Activated naive CD4-positive, alpha-beta T cell treated with anti-CD3 and anti-CD28 coated beads, Interleukin-2, amount 10 ng/mL, durations not matched to agents 7 days and 5 days (primary cell): ENCODE data around the gene MYL12A.

Experiments used
- CTCF ChIA-PET: fragments of 350-600 bp; sonication (Branson Sonifier 250); formaldehyde crosslinking; loops from one replicate; lab custom pipeline; 2021; ENCODE audit warnings: antibody characterized with exemption; lab: Charles Lee
- DNase-seq: peaks from one replicate; pipeline ENCODE4 v3.0.0-alpha.2; 2020
- H3K27ac Mint-ChIP-seq: one replicate; pipeline ENCODE4 v1.8.0; 2021; ENCODE audit warnings: mild to moderate bottlenecking, moderate library complexity, mixed read lengths
- H3K27me3 Mint-ChIP-seq: one replicate; pipeline ENCODE4 v1.8.0; 2021; ENCODE audit warnings: mild to moderate bottlenecking, mixed read lengths
- H3K36me3 Mint-ChIP-seq: one replicate; pipeline ENCODE4 v1.8.0; 2021; ENCODE audit warnings: mixed read lengths
- H3K4me1 Mint-ChIP-seq: one replicate; pipeline ENCODE4 v1.8.0; 2021; ENCODE audit warnings: mixed read lengths
- H3K4me3 Mint-ChIP-seq: one replicate; pipeline ENCODE4 v1.8.0; 2021; ENCODE audit warnings: mild to moderate bottlenecking, moderate library complexity, mixed read lengths
- H3K9me3 Mint-ChIP-seq: one replicate; pipeline ENCODE4 v1.8.0; 2021; ENCODE audit warnings: mixed read lengths

The MYL12A gene

DNA sequence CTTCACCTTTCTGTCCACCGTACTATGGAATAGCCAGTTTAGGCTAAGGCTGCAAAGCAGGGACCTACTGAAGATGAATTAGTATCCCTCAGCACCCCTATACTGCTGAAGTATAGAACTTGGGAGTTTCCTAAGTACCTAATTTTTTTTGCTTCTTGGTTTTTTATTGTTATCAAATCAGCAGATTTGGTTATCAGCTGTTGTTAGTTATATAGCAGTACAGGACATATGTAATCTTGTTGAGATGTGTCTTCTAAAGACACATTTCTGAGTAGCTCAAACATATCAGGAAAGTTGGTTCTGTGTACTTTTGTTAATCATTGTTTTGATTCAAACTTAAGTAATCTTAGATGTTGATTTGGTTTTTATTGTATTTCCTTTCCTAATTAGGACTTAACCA, 5.2 kb downstream of the MYL12A start:
- Mint-ChIP-seq H3K4me3 (peak overlapping the region; percentile 56), H3K36me3 (peaks cover 78% of the 10 kb centered on the region), H3K9me3 (no peaks in the 10 kb centered on the region), H3K4me1 (peaks cover 67% of the 10 kb centered on the region), H3K27me3 (no peaks in the 10 kb centered on the region), H3K27ac (peak overlapping the region; percentile 28)
- no peak for DNase-seq
- CTCF ChIA-PET = interaction anchor here (1.3 kb wide), 1 partner anchor 414 kb away, joined by 4 read pairs; no protein-coding TSS in a partner anchor

GRCh38 chr18:3254725-3255124, 7.1 kb downstream of the MYL12A start:
- H3K9me3 Mint-ChIP-seq = no peaks in the 10 kb centered on the region
- peak overlapping the region; percentile 22 for H3K27ac Mint-ChIP-seq
- CTCF ChIA-PET = no interaction called here
- peaks cover 80% of the 10 kb centered on the region for H3K36me3 Mint-ChIP-seq
- H3K27me3 Mint-ChIP-seq = no peaks in the 10 kb centered on the region
- peaks cover 86% of the 10 kb centered on the region for H3K4me1 Mint-ChIP-seq
- no peak for DNase-seq
- H3K4me3 Mint-ChIP-seq = no peak overlapping the region

DNA sequence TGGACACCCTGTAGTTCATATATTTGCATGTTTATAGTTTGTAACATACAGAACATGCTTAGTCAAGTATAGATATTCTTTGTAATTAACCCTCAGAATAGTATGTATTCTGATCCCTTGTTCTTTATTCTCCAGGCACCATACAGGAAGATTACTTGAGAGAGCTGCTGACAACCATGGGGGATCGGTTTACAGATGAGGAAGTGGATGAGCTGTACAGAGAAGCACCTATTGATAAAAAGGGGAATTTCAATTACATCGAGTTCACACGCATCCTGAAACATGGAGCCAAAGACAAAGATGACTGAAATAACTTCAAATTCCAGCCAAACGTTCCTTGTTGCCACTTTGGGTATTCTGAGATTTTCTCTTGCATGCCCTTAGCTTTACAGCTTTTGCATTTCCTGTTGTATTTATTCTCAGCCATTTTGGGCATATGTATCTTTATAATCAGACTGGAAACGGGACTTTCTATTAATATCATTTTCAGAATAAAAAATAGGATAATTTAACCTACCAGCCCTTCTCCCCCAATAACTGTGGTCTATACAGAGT, 8.1 kb downstream of the MYL12A start:
- H3K27me3 Mint-ChIP-seq = no peaks in the 10 kb centered on the region
- no peak overlapping the region for H3K4me3 Mint-ChIP-seq
- H3K27ac Mint-ChIP-seq = peak overlapping the region; percentile 22
- H3K36me3 Mint-ChIP-seq = peaks cover 72% of the 10 kb centered on the region
- H3K4me1 Mint-ChIP-seq = peaks cover 91% of the 10 kb centered on the region
- CTCF ChIA-PET = interaction anchor here (0.9 kb wide), 1 partner anchor 410 kb away, joined by 3 read pairs; no protein-coding TSS in a partner anchor
- no peaks in the 10 kb centered on the region for H3K9me3 Mint-ChIP-seq
- DNase-seq = no peak

GRCh38 chr18:3256693-3257626, 9.4 kb downstream of the MYL12A start:
- peak overlapping the region; percentile 69 for H3K27ac Mint-ChIP-seq
- H3K4me3 Mint-ChIP-seq = no peak overlapping the region
- no peaks in the 10 kb centered on the region for H3K27me3 Mint-ChIP-seq
- H3K36me3 Mint-ChIP-seq = peaks cover 73% of the 10 kb centered on the region
- H3K9me3 Mint-ChIP-seq = no peaks in the 10 kb centered on the region
- CTCF ChIA-PET = interaction anchor here (0.9 kb wide), 1 partner anchor 409 kb away, joined by 3 read pairs; no protein-coding TSS in a partner anchor
- no peak for DNase-seq
- peaks cover 89% of the 10 kb centered on the region for H3K4me1 Mint-ChIP-seq

- Mint-ChIP-seq H3K27me3 (no peaks in the 10 kb centered on the region), H3K36me3 (peaks cover 70% of the 10 kb centered on the region), H3K9me3 (no peaks in the 10 kb centered on the region), H3K27ac (peak overlapping the region; percentile 69), H3K4me3 (no peak overlapping the region), H3K4me1 (peaks cover 84% of the 10 kb centered on the region)
- no peak for DNase-seq
- CTCF ChIA-PET = no interaction called here
Measured at GRCh38 chr18:3257627-3258120, 10.1 kb downstream of the MYL12A start.

GRCh38 chr18:3260995-3261372, 13.4 kb downstream of the MYL12A start:
- peaks cover 83% of the 10 kb centered on the region for H3K4me1 Mint-ChIP-seq
- no peaks in the 10 kb centered on the region for H3K9me3 Mint-ChIP-seq
- no peak for DNase-seq
- H3K4me3 Mint-ChIP-seq = peak overlapping the region; percentile 91
- H3K36me3 Mint-ChIP-seq = peaks cover 69% of the 10 kb centered on the region
- H3K27ac Mint-ChIP-seq = peak overlapping the region; percentile 99
- CTCF ChIA-PET = interaction anchor here (1.0 to 1.5 kb wide), 2 partner anchors 12 to 13 kb away, joined by 3 to 5 read pairs; partner anchors contain the start of gene MYL12A
- H3K27me3 Mint-ChIP-seq = no peaks in the 10 kb centered on the region

DNA sequence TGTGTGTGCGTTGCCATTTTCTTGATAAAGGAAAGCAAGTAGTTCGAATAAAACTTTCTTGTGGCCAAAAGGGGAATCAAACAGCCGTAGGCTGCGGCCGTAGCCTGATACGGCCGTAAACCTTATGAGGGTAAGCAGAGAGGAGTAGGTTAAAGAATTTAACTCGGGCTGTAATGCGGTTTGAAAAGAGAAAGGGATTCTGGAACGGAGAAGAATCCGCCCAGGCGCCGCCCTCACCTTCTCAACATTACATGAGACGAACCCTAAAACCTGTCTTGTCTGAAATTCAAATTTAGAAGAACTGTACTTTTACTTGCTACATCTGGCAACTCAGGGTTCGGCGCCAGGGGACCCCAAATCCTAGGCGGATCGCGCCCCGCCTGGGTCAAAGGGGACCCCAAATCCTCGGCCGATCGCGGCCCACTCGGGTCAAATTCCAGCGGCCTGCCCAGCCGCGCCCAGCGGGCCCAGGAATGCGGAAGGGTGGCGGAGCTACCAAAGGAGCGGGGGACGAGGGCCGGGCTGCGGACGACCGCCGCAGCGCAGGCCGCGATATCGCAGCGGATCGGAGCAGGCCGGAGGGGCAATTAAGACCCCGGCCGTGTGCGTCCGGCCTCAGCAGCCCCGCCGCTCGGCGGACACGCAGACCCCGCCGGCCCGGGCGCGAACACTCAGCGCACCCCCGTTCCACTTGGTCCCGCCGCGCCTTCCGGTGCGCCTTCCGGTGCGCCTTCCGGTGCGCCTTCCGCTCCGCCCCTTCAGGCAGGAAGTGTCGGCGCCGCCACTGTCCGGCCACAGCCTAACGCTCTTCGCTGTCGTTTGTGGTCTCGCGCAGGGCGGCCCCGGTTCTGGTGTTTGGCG, 14.0 kb downstream of the MYL12A start, which contains the start of gene MYL12B:
Gene MYL12B, plus strand, starts transcription at position 761 of the 861 bp plus-strand sequence. CDS start 10,766 bp downstream, outside the sequence.
- DNase-seq = peak; percentile 87
- Mint-ChIP-seq H3K4me3 (peak within 1 kb of the TSS; percentile 91), H3K27ac (peak within 1 kb of the TSS; percentile 99), H3K4me1 (peaks cover 85% of the 10 kb centered on the region), H3K36me3 (peaks cover 68% of the 10 kb centered on the region), H3K9me3 (no peaks in the 10 kb centered on the region), H3K27me3 (no peaks in the 10 kb centered on the region)
- CTCF ChIA-PET = interaction anchor here (1.0 kb wide), 1 partner anchor 12 kb away, joined by 3 read pairs; no protein-coding TSS in a partner anchor

GRCh38 chr18:3262234-3263131, 14.9 kb downstream of the MYL12A start:
- DNase-seq = peak; percentile 58
- no peaks in the 10 kb centered on the region for H3K9me3 Mint-ChIP-seq
- CTCF ChIA-PET = interaction anchor here (2.5 kb wide), 1 partner anchor 16 kb away, joined by 11 read pairs; the partner anchor contains the start of gene MYL12A
- peaks cover 62% of the 10 kb centered on the region for H3K36me3 Mint-ChIP-seq
- peak overlapping the region; percentile 91 for H3K4me3 Mint-ChIP-seq
- H3K27me3 Mint-ChIP-seq = no peaks in the 10 kb centered on the region
- peak overlapping the region; percentile 99 for H3K27ac Mint-ChIP-seq
- H3K4me1 Mint-ChIP-seq = peaks cover 85% of the 10 kb centered on the region

DNA sequence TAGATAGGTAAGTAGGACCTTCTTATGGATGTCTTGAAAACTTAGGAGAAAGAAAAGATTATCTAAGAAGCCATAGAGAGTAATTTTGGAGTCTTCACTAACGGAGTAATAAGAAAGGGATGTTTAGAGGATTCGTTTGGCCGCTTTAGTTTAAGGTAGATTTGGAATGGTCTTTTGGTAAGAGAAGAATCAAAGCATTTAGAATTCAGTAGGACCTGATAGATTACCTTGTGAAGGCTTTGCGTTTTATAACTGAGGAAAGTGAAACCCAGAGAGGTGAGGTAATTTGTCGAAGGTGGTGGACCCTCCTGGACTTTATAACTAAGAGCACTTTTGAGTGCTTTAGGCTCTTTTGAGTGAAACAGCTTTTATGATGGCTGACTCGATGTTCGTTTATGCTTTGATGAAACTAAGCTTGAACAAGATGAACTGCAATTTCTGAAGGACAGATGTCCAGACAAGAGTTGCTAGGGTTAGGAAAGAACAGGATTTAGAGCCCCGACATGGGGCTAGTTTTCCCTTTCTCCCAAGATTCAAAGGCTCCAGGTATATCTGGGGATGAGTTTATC, 15.6 kb downstream of the MYL12A start:
- H3K36me3 Mint-ChIP-seq = peaks cover 56% of the 10 kb centered on the region
- peak overlapping the region; percentile 91 for H3K4me3 Mint-ChIP-seq
- no peaks in the 10 kb centered on the region for H3K9me3 Mint-ChIP-seq
- DNase-seq = no peak
- CTCF ChIA-PET = interaction anchor here (1.1 to 2.5 kb wide), 5 partner anchors 17 to 403 kb away, joined by 3 to 11 read pairs (median 6); partner anchors contain the start of gene MYL12A
- peaks cover 82% of the 10 kb centered on the region for H3K4me1 Mint-ChIP-seq
- peak overlapping the region; percentile 88 for H3K27ac Mint-ChIP-seq
- no peaks in the 10 kb centered on the region for H3K27me3 Mint-ChIP-seq

GRCh38 chr18:3264362-3264761, 16.8 kb downstream of the MYL12A start:
- Mint-ChIP-seq H3K4me3 (peak overlapping the region; percentile 17), H3K27ac (no peak overlapping the region), H3K9me3 (no peaks in the 10 kb centered on the region), H3K4me1 (peaks cover 82% of the 10 kb centered on the region), H3K36me3 (peaks cover 52% of the 10 kb centered on the region), H3K27me3 (no peaks in the 10 kb centered on the region)
- CTCF ChIA-PET = interaction anchor here (1.3 to 2.5 kb wide), 4 partner anchors 18 to 191 kb away, joined by 4 to 11 read pairs (median 6); partner anchors contain the start of gene MYL12A
- no peak for DNase-seq

GRCh38 chr18:3265564-3266033, 18.0 kb downstream of the MYL12A start:
- no peaks in the 10 kb centered on the region for H3K9me3 Mint-ChIP-seq
- H3K4me3 Mint-ChIP-seq = no peak overlapping the region
- peak overlapping the region; percentile 53 for H3K27ac Mint-ChIP-seq
- peaks cover 81% of the 10 kb centered on the region for H3K4me1 Mint-ChIP-seq
- H3K36me3 Mint-ChIP-seq = peaks cover 51% of the 10 kb centered on the region
- no peak for DNase-seq
- no peaks in the 10 kb centered on the region for H3K27me3 Mint-ChIP-seq
- CTCF ChIA-PET = interaction anchor here (1.5 kb wide), 1 partner anchor 401 kb away, joined by 5 read pairs; no protein-coding TSS in a partner anchor

DNA sequence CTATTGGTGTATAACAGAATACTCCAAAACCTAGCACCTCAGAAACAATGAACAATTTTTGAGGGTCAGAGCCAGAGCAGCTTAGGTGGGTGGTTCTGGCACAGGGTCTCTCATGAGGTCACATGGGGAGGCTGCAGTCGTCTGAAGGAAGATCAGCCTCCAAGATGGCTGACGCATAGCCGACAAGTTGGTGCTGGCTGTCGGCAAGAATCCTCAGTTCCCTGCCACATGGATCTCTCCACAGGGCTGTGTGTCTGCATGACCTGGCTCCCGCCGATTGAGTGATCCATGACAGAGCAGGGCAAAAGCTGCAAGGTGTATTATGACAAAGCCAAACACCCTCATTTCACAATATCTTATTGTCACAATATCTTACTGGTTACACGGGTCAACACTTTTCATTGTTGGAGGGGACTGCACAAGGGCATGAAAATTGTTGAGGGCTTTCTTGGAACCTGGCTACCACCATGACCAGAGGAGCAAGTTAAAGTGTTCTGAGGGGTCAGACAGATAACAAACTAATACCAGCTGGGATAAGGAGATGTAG, 18.5 kb downstream of the MYL12A start:
- Mint-ChIP-seq H3K4me3 (no peak overlapping the region), H3K9me3 (no peaks in the 10 kb centered on the region), H3K27ac (no peak overlapping the region), H3K36me3 (peaks cover 50% of the 10 kb centered on the region), H3K27me3 (no peaks in the 10 kb centered on the region), H3K4me1 (peaks cover 79% of the 10 kb centered on the region)
- CTCF ChIA-PET = interaction anchor here (1.5 to 1.8 kb wide), 2 partner anchors 15 to 400 kb away, joined by 5 to 6 read pairs; no protein-coding TSS in a partner anchor
- no peak for DNase-seq
